MG63 (cell line): ENCODE results near the gene ARFGEF2. TPM values are rescaled to one million over a fixed set of nuclear protein-coding genes. Genes with fewer than 3 reads are reported as not detected.
"Not testable (repeated sequence)": the region's sequence is repeated elsewhere in the genome, so short reads cannot be mapped to it uniquely, and the experiment has no call there.

Source experiments
- DNase-seq: peaks from one replicate; pipeline ENCODE4 v3.0.0-alpha.2; 2020
- H3K27me3 ChIP-seq: fragments of 250-450 bp; sonication (Bioruptor Pico); 2 replicates; pipeline ENCODE4 v1.5.1; 2020; ENCODE audit warnings: mild to moderate bottlenecking, moderate library complexity
- H3K36me3 ChIP-seq: fragments of 250-450 bp; sonication (Bioruptor Pico); 2 replicates; pipeline ENCODE4 v1.5.1; 2020; ENCODE audit warnings: mild to moderate bottlenecking, moderate library complexity
- H3K4me3 ChIP-seq: fragments of 250-450 bp; sonication (Bioruptor Pico); 2 replicates; pipeline ENCODE4 v1.5.1; 2020; ENCODE audit warnings: mild to moderate bottlenecking, moderate library complexity
- H3K9me3 ChIP-seq: fragments of 250-450 bp; sonication (Bioruptor Pico); 2 replicates; pipeline ENCODE4 v1.5.1; 2020; ENCODE audit warnings: mild to moderate bottlenecking, moderate library complexity
- total RNA-seq: library from RNA; depleted of rRNA; stranded (reverse); fragments of >200 nt; shearing (Covaris generic); gene quantifications from 2 replicates; pipeline ENCODE4 v1.2.3, GENCODE V29; 2014; ENCODE audit warnings: low replicate concordance; rRNA removed

ARFGEF2 gene
- total RNA-seq, 1 experiment from 2014 or later, result 17.9 TPM

DNA sequence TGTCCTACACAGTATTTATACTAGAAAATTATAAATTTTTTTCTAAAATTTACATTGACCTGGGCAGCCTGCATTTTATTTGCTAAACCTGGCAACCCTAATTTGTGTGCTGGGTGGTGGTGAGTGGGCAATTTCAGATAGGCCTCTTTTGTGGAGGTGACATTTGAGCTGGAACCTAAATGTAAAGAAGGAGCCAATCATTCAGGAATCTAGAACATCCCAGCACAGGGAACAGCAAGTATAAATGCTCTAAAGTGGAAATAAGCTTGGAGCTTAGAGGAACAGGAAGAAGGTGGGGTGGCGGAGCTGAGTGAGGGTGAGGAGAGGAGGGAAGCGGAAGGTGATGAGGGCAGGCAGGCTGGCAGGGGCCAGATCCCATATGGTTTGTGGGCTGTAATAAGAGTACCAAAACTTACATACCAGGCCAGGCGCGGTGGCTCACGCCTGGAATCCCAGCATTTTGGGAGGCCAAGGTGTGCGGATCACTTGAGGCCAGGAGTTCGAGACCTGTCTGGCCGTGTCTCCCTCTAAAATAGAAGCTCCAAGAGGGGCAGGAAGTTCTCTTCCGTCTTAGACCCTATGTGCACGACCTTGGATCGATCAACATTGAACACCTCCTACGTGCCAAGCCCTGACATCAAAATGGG, 124.1 kb downstream of the ARFGEF2 start:
- peak overlapping the region; percentile 99 for H3K4me3 ChIP-seq
- DNase-seq, result peak; percentile 5
- no peaks in the 10 kb centered on the region for H3K27me3 ChIP-seq
- H3K36me3 ChIP-seq, result peaks cover 28% of the 10 kb centered on the region
- no peaks in the 10 kb centered on the region for H3K9me3 ChIP-seq

DNA sequence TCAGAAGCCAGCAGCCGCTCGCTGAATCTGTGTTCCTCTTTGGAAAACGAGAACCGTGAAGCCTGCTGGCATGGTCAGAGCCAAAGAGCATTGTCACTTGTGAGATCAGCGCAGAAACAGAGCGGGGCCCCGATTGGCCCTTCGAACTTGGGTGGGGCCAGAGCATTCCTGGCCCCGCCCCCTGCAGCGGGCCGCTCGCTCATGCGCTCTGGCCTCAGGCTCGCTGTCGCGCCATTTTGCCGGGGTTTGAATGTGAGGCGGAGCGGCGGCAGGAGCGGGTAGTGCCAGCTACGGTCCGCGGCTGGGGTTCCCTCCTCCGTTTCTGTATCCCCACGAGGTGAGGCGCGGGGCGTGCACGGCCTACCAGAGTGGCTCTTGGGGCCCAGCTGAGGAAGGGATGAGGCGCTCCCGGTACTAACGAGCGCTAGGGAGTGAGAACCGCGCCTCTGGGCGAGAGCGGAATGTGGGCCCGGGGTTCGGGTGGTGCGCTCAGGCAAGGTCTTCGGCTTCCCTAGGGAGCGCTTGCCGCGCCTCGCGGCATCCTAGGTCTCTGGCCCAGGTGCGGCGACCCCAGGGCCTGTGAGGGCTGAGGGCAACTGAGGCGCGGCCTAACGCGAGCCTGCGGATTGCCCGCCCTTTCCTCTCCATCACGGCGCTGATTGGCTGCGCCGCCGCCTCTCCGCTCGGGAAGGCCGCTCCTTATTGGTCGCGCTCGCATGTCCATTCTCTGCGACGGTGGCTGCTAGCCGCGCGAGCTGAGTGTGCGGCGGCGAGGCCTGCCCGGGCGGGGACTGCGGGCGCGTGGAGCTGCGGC, 124.8 kb downstream of the ARFGEF2 start, which contains the start of gene CSE1L:
TSS of gene CSE1L (plus strand) at position 226 of the 814 bp plus-strand sequence. CDS start 12,152 bp downstream, outside the sequence.
- Histone ChIP-seq H3K4me3 (peak within 1 kb of the TSS; percentile 99), H3K27me3 (no peaks in the 10 kb centered on the region), H3K36me3 (peaks cover 35% of the 10 kb centered on the region), H3K9me3 (no peaks in the 10 kb centered on the region)
- DNase-seq, result peak; percentile 98

DNA sequence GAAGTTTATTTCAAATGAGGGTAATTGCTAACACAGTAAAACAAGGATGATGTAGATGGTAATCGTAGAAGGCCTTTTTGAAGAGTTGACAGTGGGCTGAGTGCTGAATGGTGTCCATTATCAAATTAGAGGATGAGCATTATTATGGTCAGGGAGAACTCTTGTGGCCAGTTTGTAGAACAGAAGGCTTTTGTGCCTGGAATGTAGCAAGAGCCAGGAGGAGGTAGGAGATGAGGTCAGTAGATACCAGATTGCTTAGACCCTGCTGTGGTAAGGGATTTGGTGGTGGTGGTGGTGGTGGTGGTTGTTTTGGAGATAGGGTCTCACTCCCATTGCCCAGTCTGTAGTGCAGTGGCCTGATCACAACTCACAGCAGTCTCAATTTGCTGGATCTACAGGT, 130.8 kb downstream of the ARFGEF2 start:
- Histone ChIP-seq H3K36me3 (peaks cover 70% of the 10 kb centered on the region), H3K27me3 (no peaks in the 10 kb centered on the region), H3K4me3 (no peak overlapping the region), H3K9me3 (no peaks in the 10 kb centered on the region)
- no peak for DNase-seq

DNA sequence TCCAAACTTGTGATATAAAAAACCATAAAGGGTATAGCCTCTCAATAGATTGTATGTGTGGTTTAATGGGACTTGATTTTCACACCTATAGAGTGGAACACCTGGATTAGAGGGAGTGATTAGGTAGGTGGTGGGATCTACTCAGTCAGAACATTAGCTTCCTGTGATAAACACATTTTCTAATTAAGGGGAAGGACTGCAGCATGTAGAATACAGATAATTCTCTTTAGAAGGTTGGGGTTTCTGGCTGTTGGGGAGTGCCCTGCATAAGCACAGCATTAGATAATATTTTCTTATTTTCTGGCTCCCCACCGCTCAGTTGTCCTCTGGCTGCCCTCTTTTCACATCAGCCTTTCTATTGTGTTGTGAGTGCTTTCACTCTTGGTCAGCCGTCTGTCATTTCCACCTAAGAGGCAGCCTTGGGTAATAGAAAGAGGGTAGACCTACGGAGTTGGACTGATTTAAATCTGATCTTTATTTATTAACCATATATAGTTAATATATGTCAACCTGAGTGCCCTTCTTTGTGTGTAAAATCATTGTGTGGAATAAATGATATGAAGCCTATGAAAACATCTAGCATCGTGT, 132.6 kb downstream of the ARFGEF2 start:
- no peaks in the 10 kb centered on the region for H3K27me3 ChIP-seq
- H3K9me3 ChIP-seq, result no peaks in the 10 kb centered on the region
- no peak overlapping the region for H3K4me3 ChIP-seq
- H3K36me3 ChIP-seq, result peaks cover 70% of the 10 kb centered on the region
- no peak for DNase-seq

DNA sequence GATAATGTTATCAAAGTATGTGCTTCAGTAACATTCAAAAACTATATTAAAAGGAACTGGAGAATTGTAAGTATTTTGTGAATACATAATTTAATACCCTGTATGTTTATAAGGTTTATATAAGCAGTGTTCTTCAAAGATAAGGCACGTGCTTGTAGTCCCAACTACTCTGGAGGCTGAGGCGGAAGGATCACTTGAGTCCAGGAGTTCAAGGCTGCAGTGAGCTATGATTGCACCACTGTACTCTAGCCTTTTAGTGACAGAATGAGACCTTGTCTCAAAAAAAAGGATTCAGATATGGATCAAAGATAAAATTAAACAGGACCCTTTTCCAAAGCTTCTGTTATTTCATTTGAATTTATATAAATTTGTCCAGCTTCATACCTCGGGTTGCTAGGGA, 141.8 kb downstream of the ARFGEF2 start:
- H3K27me3 ChIP-seq, result no peaks in the 10 kb centered on the region
- peaks cover 75% of the 10 kb centered on the region for H3K36me3 ChIP-seq
- DNase-seq, result no peak
- no peaks in the 10 kb centered on the region for H3K9me3 ChIP-seq
- H3K4me3 ChIP-seq, result no peak overlapping the region

DNA sequence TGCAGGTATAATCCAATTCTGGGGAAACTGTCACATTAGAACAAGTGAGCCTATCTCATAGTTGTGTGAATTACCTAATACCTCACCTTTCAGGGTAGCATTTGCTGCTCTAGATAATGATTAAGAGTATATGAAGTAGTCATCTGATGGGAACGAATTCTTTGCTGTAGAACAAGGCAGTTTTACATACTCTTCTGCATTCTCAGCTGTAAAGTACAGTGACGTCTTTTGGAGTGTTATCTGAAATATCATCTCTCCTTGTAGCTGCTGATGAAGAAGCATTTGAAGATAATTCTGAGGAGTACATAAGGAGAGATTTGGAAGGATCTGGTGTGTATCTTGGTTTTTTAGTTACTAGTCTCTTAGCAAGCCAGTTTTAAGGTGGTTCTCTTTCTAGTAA, 153.0 kb downstream of the ARFGEF2 start:
- Histone ChIP-seq H3K27me3 (no peaks in the 10 kb centered on the region), H3K9me3 (no peaks in the 10 kb centered on the region), H3K4me3 (no peak overlapping the region), H3K36me3 (peaks cover 93% of the 10 kb centered on the region)
- DNase-seq, result no peak

DNA sequence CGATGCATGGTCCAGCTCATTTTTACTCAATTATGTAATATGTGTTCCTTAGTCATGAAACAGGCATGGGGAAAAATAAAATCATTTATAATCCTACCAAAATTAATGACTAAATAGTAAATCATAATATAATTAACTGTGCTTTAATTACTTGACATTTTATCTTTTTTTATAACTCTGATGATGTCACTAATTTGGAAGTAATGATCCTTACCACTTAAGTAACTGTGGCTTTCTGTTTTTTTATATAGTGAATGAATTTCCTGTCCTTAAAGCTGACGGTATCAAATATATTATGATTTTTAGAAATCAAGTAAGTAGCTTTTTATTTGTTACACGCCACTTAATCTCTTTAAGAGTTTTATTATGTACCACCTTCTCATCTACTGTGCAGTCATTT, 156.8 kb downstream of the ARFGEF2 start:
- no peaks in the 10 kb centered on the region for H3K27me3 ChIP-seq
- no peak for DNase-seq
- no peaks in the 10 kb centered on the region for H3K9me3 ChIP-seq
- peaks cover 94% of the 10 kb centered on the region for H3K36me3 ChIP-seq
- no peak overlapping the region for H3K4me3 ChIP-seq

DNA sequence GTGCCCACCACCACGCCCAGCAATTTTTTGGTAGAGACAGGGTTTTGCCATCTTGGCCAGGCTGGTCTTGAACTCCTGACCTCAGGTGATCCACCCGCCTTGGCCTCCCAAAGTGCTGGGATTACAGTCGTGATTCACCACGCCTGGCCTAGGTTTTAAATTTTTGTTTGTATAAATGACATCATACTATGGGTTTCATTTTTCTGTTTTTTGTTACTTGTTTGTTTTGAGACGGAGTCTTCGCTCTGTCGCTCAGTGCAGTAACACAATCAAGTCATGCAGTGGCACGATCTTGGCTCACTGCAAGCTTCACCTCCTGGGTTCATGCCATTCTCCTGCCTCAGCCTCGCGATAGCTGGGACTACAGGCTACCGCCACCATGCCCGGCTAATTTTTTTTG, 160.8 kb downstream of the ARFGEF2 start:
- DNase-seq, H3K4me3 ChIP-seq, H3K27me3 ChIP-seq, H3K9me3 ChIP-seq: not testable (repeated sequence)
- H3K36me3 ChIP-seq, result peaks cover 94% of the 10 kb centered on the region

Other genes with a start within 250 kb of the ARFGEF2 start
- 5.2 and 5.8 TPM in 2 replicates for gene PREX1, start 93.7 kb upstream of the ARFGEF2 start, total RNA-seq
- gene CSE1L, start 124.6 kb downstream of the ARFGEF2 start, total RNA-seq, result 290 and 418 TPM in 2 replicates